Heart left ventricle (tissue), 13 donors: ENCODE results near the gene HES6.
"Not testable (repeated sequence)": the region's sequence is repeated elsewhere in the genome, so short reads cannot be mapped to it uniquely, and the experiment has no call there.

Source experiments
- POLR2A ChIP-seq, 2 donors: fragments of 450-650 bp; IDR thresholded peaks; one replicate each; pipeline ENCODE4 v1.6.1; 2017; ENCODE audit warnings: antibody characterized with exemption in 2 of 2, mild to moderate bottlenecking in 2 of 2, moderate library complexity in 2 of 2
- TF ChIP-seq, protein P1 (sequence below), 12 donors: fragments of 200-600 bp; sonication (generic) in 4 of 12; IDR thresholded peaks; one replicate each; pipeline versions ENCODE4 v1.5.0 to v1.8.0; 2018 to 2022; ENCODE audit warnings: antibody characterized with exemption in 12 of 12, mild to moderate bottlenecking in 5 of 12
- donor health status: ischemic (EF 13 %, LVEDD 7.1; RV severe dilation, severe dysfunction).
- donor health status: DM: no; HTN: yes; CAD: no.
- donor health status: DM: no; HTN: no; CAD: no.
- donor health status: ischemic (EF 25% LVEDD 6.9; RV normal size, moderate dysfunction).
- donor health status: ischemic (EF 25% LVEDD 5.7; RV mildly dilated, moderate dysfunction).
- donor health status: ischemic (EF 35%, LVEDD 5.7; RV mildly dilated, moderate dysfunction).
- donor health status: nonischemic (EF 11% LVEDD 7.7; RV severe dilation, severe dysfunction).
- donor health status: DM: yes; HTN: yes; CAD: no.
- donor health status: PGD.
- donor health status: ischemic (EF 29% LVEDD 5.4; RV normal size, mild dysfunction).
- donor health status: nonischemic (EF 23%, LVEDD 6.1; RV moderate dilation, normal function).

DNA sequence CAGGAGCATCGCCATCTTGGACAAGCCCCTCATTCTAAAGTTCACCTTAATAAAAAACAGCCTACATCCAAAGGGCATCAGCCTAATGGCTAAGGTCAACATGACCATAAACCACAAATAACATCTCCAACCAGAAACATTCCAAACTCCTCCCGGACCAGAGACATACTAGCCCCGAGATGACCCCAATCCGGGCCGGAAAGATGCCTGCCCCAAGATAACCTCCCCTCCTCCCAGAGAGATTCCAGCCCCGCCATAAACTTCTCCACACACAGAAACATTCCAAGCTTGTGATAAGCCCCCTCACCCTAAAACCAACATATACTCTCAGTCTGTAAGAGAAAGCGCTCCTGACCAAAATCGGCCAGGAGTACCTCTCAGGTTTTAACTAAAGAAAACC lies 31.8 kb upstream of the HES6 start:
- TF ChIP-seq, protein P1, sequence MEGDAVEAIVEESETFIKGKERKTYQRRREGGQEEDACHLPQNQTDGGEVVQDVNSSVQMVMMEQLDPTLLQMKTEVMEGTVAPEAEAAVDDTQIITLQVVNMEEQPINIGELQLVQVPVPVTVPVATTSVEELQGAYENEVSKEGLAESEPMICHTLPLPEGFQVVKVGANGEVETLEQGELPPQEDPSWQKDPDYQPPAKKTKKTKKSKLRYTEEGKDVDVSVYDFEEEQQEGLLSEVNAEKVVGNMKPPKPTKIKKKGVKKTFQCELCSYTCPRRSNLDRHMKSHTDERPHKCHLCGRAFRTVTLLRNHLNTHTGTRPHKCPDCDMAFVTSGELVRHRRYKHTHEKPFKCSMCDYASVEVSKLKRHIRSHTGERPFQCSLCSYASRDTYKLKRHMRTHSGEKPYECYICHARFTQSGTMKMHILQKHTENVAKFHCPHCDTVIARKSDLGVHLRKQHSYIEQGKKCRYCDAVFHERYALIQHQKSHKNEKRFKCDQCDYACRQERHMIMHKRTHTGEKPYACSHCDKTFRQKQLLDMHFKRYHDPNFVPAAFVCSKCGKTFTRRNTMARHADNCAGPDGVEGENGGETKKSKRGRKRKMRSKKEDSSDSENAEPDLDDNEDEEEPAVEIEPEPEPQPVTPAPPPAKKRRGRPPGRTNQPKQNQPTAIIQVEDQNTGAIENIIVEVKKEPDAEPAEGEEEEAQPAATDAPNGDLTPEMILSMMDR (IDR thresholded peaks at IDR 0.05): not testable (repeated sequence)
- TF ChIP-seq POLR2A (IDR thresholded peaks at IDR 0.05): not testable (repeated sequence)
